Bronchial epithelial cell (primary cell): Measurements from ENCODE around the gene GIMAP2. TPM values are rescaled to one million over a fixed set of nuclear protein-coding genes. Genes with fewer than 3 reads are reported as not detected.

Experiments used
- DNase-seq: peaks from one replicate; pipeline ENCODE4 v3.0.0-alpha.2; 2010; ENCODE audit warnings: low read depth
- FAIRE-seq: peaks from 2 replicates; lab custom pipeline; 2011; peaks lifted over from hg19 to GRCh38; lab: Jason Lieb, UNC
- H3K27me3 ChIP-seq: 2 replicates; pipeline ENCODE4 v1.5.1; 2011; ENCODE audit warnings: low read length; ENCODE audit not compliant: control insufficient read depth, insufficient read depth
- H3K36me3 ChIP-seq: 2 replicates; pipeline ENCODE4 v1.5.1; 2011; ENCODE audit warnings: low read length; ENCODE audit not compliant: control insufficient read depth, insufficient read depth
- H3K4me3 ChIP-seq: 2 replicates; pipeline ENCODE4 v1.5.1; 2011; ENCODE audit warnings: mild to moderate bottlenecking, low read depth, low read length, control low read depth
- total RNA-seq: library from RNA; depleted of rRNA; stranded (reverse); fragments of >200 nt; gene quantifications from 2 replicates; pipeline ENCODE4 v1.2.1, GENCODE V29; 2014
- TF ChIP-seq, protein P1 (sequence below): IDR thresholded peaks from 2 replicates; pipeline ENCODE4 v1.5.1; 2011; ENCODE audit warnings: mild to moderate bottlenecking, moderate library complexity, low read length, control low read depth, inconsistent platforms; ENCODE audit not compliant: insufficient read depth, severe bottlenecking

The GIMAP2 gene
- total RNA-seq = 0.13 and 0.26 TPM in 2 replicates

DNA sequence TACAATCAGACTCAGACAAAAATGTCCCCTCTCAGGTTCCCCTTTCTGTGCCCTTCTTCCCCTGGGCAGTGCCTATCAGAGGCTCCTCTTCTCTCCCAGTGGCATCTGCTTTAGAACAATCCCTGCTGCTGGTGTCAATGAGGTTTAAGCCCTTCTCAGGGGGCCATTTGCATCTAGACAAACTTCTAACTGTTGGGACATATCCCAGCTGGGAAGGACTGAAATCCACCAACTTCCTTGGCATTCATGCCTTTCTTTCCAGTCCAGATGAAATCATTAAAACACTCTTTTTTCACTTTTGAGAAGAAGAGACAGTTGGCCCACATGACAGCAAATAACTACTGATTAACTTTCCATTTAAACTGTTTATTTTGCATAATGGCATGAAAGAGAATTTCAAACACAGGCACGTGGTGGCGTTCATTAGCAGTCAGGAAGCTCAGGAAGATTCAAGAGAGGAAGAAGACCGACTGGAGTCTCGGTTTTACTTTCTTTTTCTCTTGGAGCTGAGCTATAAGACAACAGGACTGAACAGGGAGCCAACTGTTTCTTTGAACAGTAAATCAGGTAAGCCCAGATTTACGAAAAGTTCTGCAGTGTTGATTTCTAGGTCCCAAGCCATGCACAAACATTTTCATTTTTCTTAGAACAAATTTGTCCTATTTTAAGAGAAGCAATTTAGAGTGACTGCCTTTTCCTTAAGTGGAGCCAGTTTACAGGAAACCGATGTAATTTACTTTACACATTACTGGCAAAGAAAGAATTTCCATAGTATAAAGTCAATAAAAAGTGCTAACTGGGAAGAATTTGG, at the start of gene GIMAP2:
GIMAP2 (plus strand) TSS at position 488 of the 811 bp plus-strand sequence. CDS start 1,354 bp downstream, outside the sequence.
- H3K36me3 ChIP-seq = no peaks in the 10 kb centered on the region
- H3K4me3 ChIP-seq = peak within 1 kb of the TSS; percentile 15
- TF ChIP-seq, protein P1, sequence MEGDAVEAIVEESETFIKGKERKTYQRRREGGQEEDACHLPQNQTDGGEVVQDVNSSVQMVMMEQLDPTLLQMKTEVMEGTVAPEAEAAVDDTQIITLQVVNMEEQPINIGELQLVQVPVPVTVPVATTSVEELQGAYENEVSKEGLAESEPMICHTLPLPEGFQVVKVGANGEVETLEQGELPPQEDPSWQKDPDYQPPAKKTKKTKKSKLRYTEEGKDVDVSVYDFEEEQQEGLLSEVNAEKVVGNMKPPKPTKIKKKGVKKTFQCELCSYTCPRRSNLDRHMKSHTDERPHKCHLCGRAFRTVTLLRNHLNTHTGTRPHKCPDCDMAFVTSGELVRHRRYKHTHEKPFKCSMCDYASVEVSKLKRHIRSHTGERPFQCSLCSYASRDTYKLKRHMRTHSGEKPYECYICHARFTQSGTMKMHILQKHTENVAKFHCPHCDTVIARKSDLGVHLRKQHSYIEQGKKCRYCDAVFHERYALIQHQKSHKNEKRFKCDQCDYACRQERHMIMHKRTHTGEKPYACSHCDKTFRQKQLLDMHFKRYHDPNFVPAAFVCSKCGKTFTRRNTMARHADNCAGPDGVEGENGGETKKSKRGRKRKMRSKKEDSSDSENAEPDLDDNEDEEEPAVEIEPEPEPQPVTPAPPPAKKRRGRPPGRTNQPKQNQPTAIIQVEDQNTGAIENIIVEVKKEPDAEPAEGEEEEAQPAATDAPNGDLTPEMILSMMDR = no peak
- DNase-seq (peak; percentile 19), FAIRE-seq (no peak)
- no peaks in the 10 kb centered on the region for H3K27me3 ChIP-seq

DNA sequence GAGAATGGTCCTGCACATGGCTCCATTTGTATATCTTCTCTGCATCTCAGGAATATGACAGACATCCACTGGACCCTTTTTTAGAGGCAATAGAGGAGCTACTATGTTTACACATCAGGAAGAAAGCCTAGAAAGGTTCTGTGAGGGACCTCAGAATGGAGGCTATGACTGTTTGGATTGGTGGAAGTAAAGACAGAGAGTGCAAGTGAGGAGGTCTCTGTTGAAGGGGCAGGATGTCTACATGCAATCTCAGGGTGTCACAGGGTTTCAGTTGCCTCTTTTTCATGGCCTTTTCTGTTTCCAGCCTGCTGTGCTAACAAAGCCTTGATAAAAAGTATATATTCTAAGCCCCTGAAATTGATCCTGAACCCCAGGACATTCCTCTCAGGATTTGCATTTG, 43.7 kb upstream of the GIMAP2 start:
- Histone ChIP-seq H3K36me3 (no peaks in the 10 kb centered on the region), H3K4me3 (no peak overlapping the region), H3K27me3 (no peaks in the 10 kb centered on the region)
- FAIRE-seq (no peak), DNase-seq (no peak)
- TF ChIP-seq, protein P1 = no peak

- no peak overlapping the region for H3K4me3 ChIP-seq
- no peaks in the 10 kb centered on the region for H3K36me3 ChIP-seq
- H3K27me3 ChIP-seq = no peaks in the 10 kb centered on the region
- TF ChIP-seq, protein P1 = no peak
- no peak for FAIRE-seq
- no peak for DNase-seq
Observed at GRCh38 chr7:150642926-150643325, 42.6 kb upstream of the GIMAP2 start.

DNA sequence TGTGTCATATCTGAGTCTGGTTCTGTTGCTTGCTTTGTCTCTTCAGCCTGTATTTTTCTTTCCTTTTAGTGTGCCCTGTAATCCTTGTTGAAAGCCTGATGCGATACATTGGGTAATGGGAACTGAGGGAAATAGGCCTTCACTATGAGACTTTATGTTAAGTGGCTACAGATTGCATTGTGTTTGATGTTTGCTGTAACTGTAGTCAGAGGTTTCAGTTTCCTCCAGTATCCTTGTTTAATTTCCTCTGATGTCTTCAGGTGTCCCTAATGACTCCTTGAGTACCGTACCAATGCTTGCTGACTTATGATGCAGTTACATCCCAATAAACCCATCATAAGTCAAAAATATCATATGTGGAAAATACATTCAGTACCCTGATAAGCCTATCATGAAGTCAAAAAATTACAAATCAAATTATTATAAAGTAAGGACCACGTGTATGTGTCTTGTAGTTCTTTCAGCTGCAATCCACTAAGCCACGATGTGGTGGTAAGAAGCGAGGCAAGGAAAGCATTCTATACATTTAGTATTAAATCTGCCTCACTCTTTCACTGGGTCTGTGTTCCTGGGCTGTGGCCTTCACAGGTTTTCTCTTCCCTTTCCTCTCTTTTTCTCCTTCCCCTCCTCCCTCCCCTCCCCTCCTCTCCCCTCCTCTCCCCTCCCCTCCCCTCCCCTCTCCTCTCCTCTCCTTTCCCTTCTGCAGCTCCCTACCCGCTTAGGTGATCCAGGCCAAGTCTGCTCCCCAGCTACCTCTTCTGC, 40.1 kb upstream of the GIMAP2 start:
- DNase-seq (no peak), FAIRE-seq (no peak)
- TF ChIP-seq, protein P1 = no peak
- H3K27me3 ChIP-seq = no peaks in the 10 kb centered on the region
- H3K36me3 ChIP-seq = no peaks in the 10 kb centered on the region
- H3K4me3 ChIP-seq = no peak overlapping the region

GRCh38 chr7:150648353-150649079, 37.0 kb upstream of the GIMAP2 start:
- TF ChIP-seq, protein P1 = no peak
- Histone ChIP-seq H3K36me3 (no peaks in the 10 kb centered on the region), H3K4me3 (no peak overlapping the region), H3K27me3 (no peaks in the 10 kb centered on the region)
- FAIRE-seq = no peak
- DNase-seq = no peak
